ENCODE results near the gene DSCAM. TPM values are rescaled to one million over a fixed set of nuclear protein-coding genes. Genes with fewer than 3 reads are reported as not detected.

The DSCAM gene
- total and polyA plus RNA-seq, 2 experiments from 2014 or later, result 0.07 TPM; not detected in 1

DNA sequence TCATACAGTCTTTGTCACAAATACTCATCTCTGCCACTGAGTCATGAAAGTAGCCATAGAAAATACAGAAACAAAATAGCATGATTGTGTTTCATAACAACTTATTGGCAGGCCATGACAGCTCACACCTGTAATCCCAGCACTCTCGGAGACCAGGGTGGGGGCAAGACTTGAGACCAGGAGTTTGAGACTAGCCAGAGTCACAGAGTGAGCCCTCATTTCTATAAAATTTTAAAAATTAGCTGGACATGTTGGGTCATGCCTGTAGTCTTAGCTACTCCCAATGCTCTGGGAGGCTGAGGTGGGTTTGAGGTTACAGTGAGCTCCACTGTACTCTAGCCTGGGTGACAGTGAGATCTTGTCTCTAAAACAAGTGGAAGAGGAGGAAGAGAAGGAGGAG is 568.6 kb downstream of the DSCAM start:
- DNase-seq (ENCODE audit: low spot score) (no peak), ATAC-seq (no peak)
- Histone ChIP-seq H3K4me2 (no peak overlapping the region), H3K27me3 (ENCODE audit: insufficient read depth) (no peaks in the 10 kb centered on the region), H2AFZ (no peak overlapping the region), H3K4me3 (no peak overlapping the region), H3K36me3 (ENCODE audit: insufficient read depth) (peaks cover 7% of the 10 kb centered on the region; the same call in 1 of the 2 replicates), H3K27ac (ENCODE audit: low read depth) (no peak overlapping the region), H3K4me1 (ENCODE audit: insufficient read depth) (no peaks in the 10 kb centered on the region; the same call in 1 of the 2 replicates), H4K20me1 (replicated peaks; ENCODE audit: insufficient read depth) (no peaks in the 10 kb centered on the region), H3K79me2 (replicated peaks; ENCODE audit: insufficient read depth) (no peaks in the 10 kb centered on the region), H3K9me2 (ENCODE audit: insufficient read depth) (0 out of 2 replicates have a peak, but pooled peaks cover 4% of the 10 kb centered on the region), H3F3A (replicated peaks; ENCODE audit: low read depth) (no peaks in the 10 kb centered on the region)
- Mint-ChIP-seq H3K4me3 (no peak overlapping the region), H3K27ac (no peak overlapping the region), H3K27me3 (ENCODE audit: insufficient read depth, low read depth, poor library complexity) (peaks cover 4% of the 10 kb centered on the region), H3K36me3 (ENCODE audit: low read depth) (no peaks in the 10 kb centered on the region; the same call in 2 of the 3 replicates), H3K9me3 (peaks cover 69% of the 10 kb centered on the region), H3K4me1 (no peaks in the 10 kb centered on the region)
- TF ChIP-seq ZNF462 (CRISPR knock-in tag; IDR thresholded peaks at IDR 0.05) (no peak), POLR2AphosphoS5 (IDR thresholded peaks at IDR 0.05; ENCODE audit: low read depth) (no peak), CREB1 (CRISPR knock-in tag; IDR thresholded peaks at IDR 0.05; ENCODE audit: low read depth) (no peak), STAT1 (IDR thresholded peaks at IDR 0.05; ENCODE audit: unreplicated experiment) (no peak), EZH2 (IDR thresholded peaks at IDR 0.05; ENCODE audit: low read depth, unreplicated experiment) (no peak), JUNB (IDR thresholded peaks at IDR 0.05; ENCODE audit: unreplicated experiment) (no peak), ZNF331 (CRISPR knock-in tag; IDR thresholded peaks at IDR 0.05; ENCODE audit: low read depth) (no peak), ZNF114 (CRISPR knock-in tag; IDR thresholded peaks at IDR 0.05) (no peak), EZH2phosphoT487 (IDR thresholded peaks at IDR 0.05; ENCODE audit: unreplicated experiment) (no peak), NANOG (IDR thresholded peaks at IDR 0.05; ENCODE audit: borderline replicate concordance) (no peak)
- TF ChIP-seq, protein P1, sequence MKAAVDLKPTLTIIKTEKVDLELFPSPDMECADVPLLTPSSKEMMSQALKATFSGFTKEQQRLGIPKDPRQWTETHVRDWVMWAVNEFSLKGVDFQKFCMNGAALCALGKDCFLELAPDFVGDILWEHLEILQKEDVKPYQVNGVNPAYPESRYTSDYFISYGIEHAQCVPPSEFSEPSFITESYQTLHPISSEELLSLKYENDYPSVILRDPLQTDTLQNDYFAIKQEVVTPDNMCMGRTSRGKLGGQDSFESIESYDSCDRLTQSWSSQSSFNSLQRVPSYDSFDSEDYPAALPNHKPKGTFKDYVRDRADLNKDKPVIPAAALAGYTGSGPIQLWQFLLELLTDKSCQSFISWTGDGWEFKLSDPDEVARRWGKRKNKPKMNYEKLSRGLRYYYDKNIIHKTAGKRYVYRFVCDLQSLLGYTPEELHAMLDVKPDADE (IDR thresholded peaks at IDR 0.05), result no peak
- TF ChIP-seq, protein P2, sequence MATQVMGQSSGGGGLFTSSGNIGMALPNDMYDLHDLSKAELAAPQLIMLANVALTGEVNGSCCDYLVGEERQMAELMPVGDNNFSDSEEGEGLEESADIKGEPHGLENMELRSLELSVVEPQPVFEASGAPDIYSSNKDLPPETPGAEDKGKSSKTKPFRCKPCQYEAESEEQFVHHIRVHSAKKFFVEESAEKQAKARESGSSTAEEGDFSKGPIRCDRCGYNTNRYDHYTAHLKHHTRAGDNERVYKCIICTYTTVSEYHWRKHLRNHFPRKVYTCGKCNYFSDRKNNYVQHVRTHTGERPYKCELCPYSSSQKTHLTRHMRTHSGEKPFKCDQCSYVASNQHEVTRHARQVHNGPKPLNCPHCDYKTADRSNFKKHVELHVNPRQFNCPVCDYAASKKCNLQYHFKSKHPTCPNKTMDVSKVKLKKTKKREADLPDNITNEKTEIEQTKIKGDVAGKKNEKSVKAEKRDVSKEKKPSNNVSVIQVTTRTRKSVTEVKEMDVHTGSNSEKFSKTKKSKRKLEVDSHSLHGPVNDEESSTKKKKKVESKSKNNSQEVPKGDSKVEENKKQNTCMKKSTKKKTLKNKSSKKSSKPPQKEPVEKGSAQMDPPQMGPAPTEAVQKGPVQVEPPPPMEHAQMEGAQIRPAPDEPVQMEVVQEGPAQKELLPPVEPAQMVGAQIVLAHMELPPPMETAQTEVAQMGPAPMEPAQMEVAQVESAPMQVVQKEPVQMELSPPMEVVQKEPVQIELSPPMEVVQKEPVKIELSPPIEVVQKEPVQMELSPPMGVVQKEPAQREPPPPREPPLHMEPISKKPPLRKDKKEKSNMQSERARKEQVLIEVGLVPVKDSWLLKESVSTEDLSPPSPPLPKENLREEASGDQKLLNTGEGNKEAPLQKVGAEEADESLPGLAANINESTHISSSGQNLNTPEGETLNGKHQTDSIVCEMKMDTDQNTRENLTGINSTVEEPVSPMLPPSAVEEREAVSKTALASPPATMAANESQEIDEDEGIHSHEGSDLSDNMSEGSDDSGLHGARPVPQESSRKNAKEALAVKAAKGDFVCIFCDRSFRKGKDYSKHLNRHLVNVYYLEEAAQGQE (IDR thresholded peaks at IDR 0.05; ENCODE audit: unreplicated experiment), result no peak
- TF ChIP-seq, protein P3, sequence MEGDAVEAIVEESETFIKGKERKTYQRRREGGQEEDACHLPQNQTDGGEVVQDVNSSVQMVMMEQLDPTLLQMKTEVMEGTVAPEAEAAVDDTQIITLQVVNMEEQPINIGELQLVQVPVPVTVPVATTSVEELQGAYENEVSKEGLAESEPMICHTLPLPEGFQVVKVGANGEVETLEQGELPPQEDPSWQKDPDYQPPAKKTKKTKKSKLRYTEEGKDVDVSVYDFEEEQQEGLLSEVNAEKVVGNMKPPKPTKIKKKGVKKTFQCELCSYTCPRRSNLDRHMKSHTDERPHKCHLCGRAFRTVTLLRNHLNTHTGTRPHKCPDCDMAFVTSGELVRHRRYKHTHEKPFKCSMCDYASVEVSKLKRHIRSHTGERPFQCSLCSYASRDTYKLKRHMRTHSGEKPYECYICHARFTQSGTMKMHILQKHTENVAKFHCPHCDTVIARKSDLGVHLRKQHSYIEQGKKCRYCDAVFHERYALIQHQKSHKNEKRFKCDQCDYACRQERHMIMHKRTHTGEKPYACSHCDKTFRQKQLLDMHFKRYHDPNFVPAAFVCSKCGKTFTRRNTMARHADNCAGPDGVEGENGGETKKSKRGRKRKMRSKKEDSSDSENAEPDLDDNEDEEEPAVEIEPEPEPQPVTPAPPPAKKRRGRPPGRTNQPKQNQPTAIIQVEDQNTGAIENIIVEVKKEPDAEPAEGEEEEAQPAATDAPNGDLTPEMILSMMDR (conservative IDR thresholded peaks at IDR 0.05; ENCODE audit: low read depth in 2 of 2), result no peak

Data from GM23338 (cell line).